Vagina (tissue), 2 donors: ENCODE data around the gene MTURN.

ENCODE experiments used
- CTCF ChIP-seq, 3 experiments: fragments of 450-650 bp in 2 of 3; fragments of 200-600 bp in 1 of 3; sonication (generic) in 1 of 3; IDR thresholded peaks; one replicate each; pipeline ENCODE4 v1.5.1; 2017 to 2019; ENCODE audit warnings: antibody characterized with exemption in 3 of 3, mild to moderate bottlenecking in 2 of 3, moderate library complexity in 2 of 3
- POLR2AphosphoS5 ChIP-seq, 2 donors: sonication (generic); formaldehyde crosslinking; IDR thresholded peaks; one replicate each; pipeline ENCODE4 v1.9.0; 2017; ENCODE audit warnings: antibody characterized with exemption in 2 of 2, mild to moderate bottlenecking in 2 of 2, low read depth in 1 of 2; ENCODE audit not compliant: insufficient read depth in 1 of 2

DNA sequence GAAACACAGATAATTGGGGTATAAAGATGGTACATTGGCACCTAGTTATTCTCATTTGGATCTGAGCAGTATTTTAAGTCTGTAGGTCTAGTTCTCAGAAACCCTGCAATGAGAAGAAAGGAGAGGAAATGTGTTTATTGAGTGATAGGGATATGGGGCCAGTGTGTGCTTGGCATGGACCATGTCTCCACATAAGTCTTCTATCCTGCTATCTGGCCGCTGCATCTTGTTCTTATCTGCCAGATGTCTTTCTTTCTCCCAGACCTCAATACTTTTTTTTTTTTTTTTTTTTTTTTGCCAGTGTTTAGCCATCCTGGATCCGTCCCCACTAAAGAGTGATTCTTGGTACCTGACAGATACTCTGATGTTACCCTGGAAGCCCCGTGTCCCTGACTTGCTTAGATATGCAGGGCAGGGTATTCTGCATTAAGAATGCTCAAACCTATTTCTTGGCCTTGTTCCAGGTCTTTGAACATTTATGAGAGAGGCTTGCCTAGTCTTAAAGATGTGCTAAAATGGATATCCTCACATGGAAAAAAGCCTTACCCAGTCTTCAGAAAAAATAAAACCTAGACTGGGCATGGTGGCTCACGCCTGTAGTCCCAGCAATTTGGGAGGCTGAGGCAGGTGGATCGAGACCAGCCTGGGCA is 10.0 kb downstream of the MTURN start:
- no peak for TF ChIP-seq CTCF (IDR thresholded peaks at IDR 0.05)
- TF ChIP-seq POLR2AphosphoS5 (IDR thresholded peaks at IDR 0.05; ENCODE audit: insufficient read depth in 1 of 2, low read depth in 1 of 2) = no peak
